Activated CD8-positive, alpha-beta memory T cell treated with anti-CD3 and anti-CD28 coated beads, Interleukin-2, amount 50 U/mL, for 24 hours (primary cell): ENCODE data around the gene FRMD4A.

ENCODE experiments used
- DNase-seq: peaks from one replicate; pipeline ENCODE4 v3.0.0-alpha.2; 2020; ENCODE audit errors: extremely low read depth

FRMD4A gene

GRCh38 chr10:13674645-13675588 lies 655.8 kb downstream of the FRMD4A start:
- DNase-seq = no peak

- no peak for DNase-seq
Measured at GRCh38 chr10:13673156-13673555, 657.6 kb downstream of the FRMD4A start.

- no peak for DNase-seq
Measured at GRCh38 chr10:13672548-13672947, 658.2 kb downstream of the FRMD4A start.

- no peak for DNase-seq
Measured at GRCh38 chr10:13671904-13672303, 658.8 kb downstream of the FRMD4A start.

- no peak for DNase-seq
Measured at GRCh38 chr10:13670311-13670710, 660.4 kb downstream of the FRMD4A start.

GRCh38 chr10:13669901-13670300 lies 660.8 kb downstream of the FRMD4A start:
- no peak for DNase-seq

- DNase-seq = no peak
Measured at GRCh38 chr10:13669182-13669855, 661.4 kb downstream of the FRMD4A start.

- no peak for DNase-seq
Measured at GRCh38 chr10:13668126-13668525, 662.6 kb downstream of the FRMD4A start.

- no peak for DNase-seq
Measured at GRCh38 chr10:13665516-13666262, 665.0 kb downstream of the FRMD4A start.

GRCh38 chr10:13661256-13661655 lies 669.5 kb downstream of the FRMD4A start:
- DNase-seq = no peak

GRCh38 chr10:13660551-13660920 lies 670.2 kb downstream of the FRMD4A start:
- DNase-seq = no peak

GRCh38 chr10:13659887-13660550 lies 670.7 kb downstream of the FRMD4A start:
- peak; percentile 26 for DNase-seq

GRCh38 chr10:13658871-13659685 lies 671.6 kb downstream of the FRMD4A start:
- DNase-seq = no peak

GRCh38 chr10:13658264-13658663 lies 672.5 kb downstream of the FRMD4A start:
- DNase-seq = no peak

- no peak for DNase-seq
Measured at GRCh38 chr10:13657101-13657680, 673.5 kb downstream of the FRMD4A start.

GRCh38 chr10:13656337-13657100 lies 674.2 kb downstream of the FRMD4A start:
- DNase-seq = no peak

- no peak for DNase-seq
Measured at GRCh38 chr10:13654846-13655245, 675.9 kb downstream of the FRMD4A start.

GRCh38 chr10:13654118-13654830 lies 676.5 kb downstream of the FRMD4A start:
- no peak for DNase-seq

- DNase-seq = no peak
Measured at GRCh38 chr10:13652860-13653259, 677.9 kb downstream of the FRMD4A start.
